SK-N-SH treated with all-trans-retinoic acid at 6 μM for 48 hours (cell line): ENCODE data around the gene DBF4.

Experiments used
- ATAC-seq: fragments of 200-7000 bp; cut with Tn5 transposase; 3 replicates; pipeline ENCODE4 v1.9.1; 2020; ENCODE audit warnings: mild to moderate bottlenecking, moderate library complexity
- ARNTL ChIP-seq: fragments of 450-650 bp; formaldehyde crosslinking; IDR thresholded peaks from 2 replicates; pipeline ENCODE4 v1.5.0; 2020; ENCODE audit warnings: low read depth, mild to moderate bottlenecking, moderate library complexity, borderline replicate concordance
- BACH2 ChIP-seq: fragments of 250-450 bp; sonication (Bioruptor Pico); IDR thresholded peaks from 2 replicates; pipeline ENCODE4 v1.9.0; 2021; ENCODE audit warnings: mild to moderate bottlenecking, borderline replicate concordance
- CSDC2 ChIP-seq: fragments of 250-450 bp; sonication (Bioruptor Pico); IDR thresholded peaks from 2 replicates; pipeline ENCODE4 v1.5.0; 2020; ENCODE audit warnings: mild to moderate bottlenecking, moderate library complexity
- CSRNP3 ChIP-seq: fragments of 250-450 bp; sonication (Bioruptor Pico); IDR thresholded peaks from 2 replicates; pipeline ENCODE4 v1.5.1; 2021; ENCODE audit warnings: mild to moderate bottlenecking, moderate library complexity
- ESRRG ChIP-seq: fragments of 250-450 bp; sonication (Bioruptor Pico); IDR thresholded peaks from 2 replicates; pipeline ENCODE4 v1.6.1; 2021; ENCODE audit warnings: mild to moderate bottlenecking
- GLIS3 ChIP-seq: fragments of 250-450 bp; sonication (Bioruptor Pico); IDR thresholded peaks from 2 replicates; pipeline ENCODE4 v1.5.0; 2020; ENCODE audit warnings: mild to moderate bottlenecking, moderate library complexity
- ISL1 ChIP-seq: fragments of 250-450 bp; sonication (Bioruptor Pico); IDR thresholded peaks from 2 replicates; pipeline ENCODE4 v2.1.2; 2022; ENCODE audit warnings: mild to moderate bottlenecking, moderate library complexity
- OSR1 ChIP-seq: fragments of 250-450 bp; sonication (Bioruptor Pico); IDR thresholded peaks from 2 replicates; pipeline ENCODE4 v1.8.0; 2022; ENCODE audit warnings: moderate library complexity, mild to moderate bottlenecking, inconsistent platforms
- POU6F1 ChIP-seq: fragments of 250-450 bp; sonication (Bioruptor Pico); IDR thresholded peaks from 2 replicates; pipeline ENCODE4 v1.8.0; 2021; ENCODE audit warnings: low read depth, mild to moderate bottlenecking, moderate library complexity, borderline replicate concordance
- PPARA ChIP-seq: fragments of 250-450 bp; sonication (Bioruptor Pico); IDR thresholded peaks from 2 replicates; pipeline ENCODE4 v1.5.0; 2020; ENCODE audit warnings: mild to moderate bottlenecking, borderline replicate concordance
- RARB ChIP-seq: fragments of 250-450 bp; sonication (Bioruptor Pico); IDR thresholded peaks from 2 replicates; pipeline ENCODE4 v1.8.0; 2021; ENCODE audit warnings: mild to moderate bottlenecking, moderate library complexity
- SNAI2 ChIP-seq: fragments of 250-450 bp; sonication (Bioruptor Pico); IDR thresholded peaks from 2 replicates; pipeline ENCODE4 v1.5.0; 2020; ENCODE audit warnings: mild to moderate bottlenecking, moderate library complexity
- TCF4 ChIP-seq: fragments of 250-450 bp; sonication (Bioruptor Pico); IDR thresholded peaks from 2 replicates; pipeline ENCODE4 v1.8.0; 2021; ENCODE audit warnings: mild to moderate bottlenecking, moderate library complexity, borderline replicate concordance
- ZC3H10 ChIP-seq: fragments of 250-450 bp; sonication (Bioruptor Pico); IDR thresholded peaks from 2 replicates; pipeline ENCODE4 v1.5.1; 2021; ENCODE audit warnings: mild to moderate bottlenecking, moderate library complexity
- ZFP3 ChIP-seq: fragments of 250-450 bp; sonication (Bioruptor Pico); IDR thresholded peaks from 2 replicates; pipeline ENCODE4 v1.5.0; 2020; ENCODE audit warnings: mild to moderate bottlenecking, moderate library complexity
- ZFP30 ChIP-seq: fragments of 450-650 bp; formaldehyde crosslinking; IDR thresholded peaks from 2 replicates; pipeline ENCODE4 v1.5.0; 2022; ENCODE audit warnings: mild to moderate bottlenecking, moderate library complexity
- ZNF565 ChIP-seq: fragments of 450-650 bp; formaldehyde crosslinking; conservative IDR thresholded peaks from 2 replicates; pipeline ENCODE4 v1.5.0; 2020; ENCODE audit warnings: low read depth, mild to moderate bottlenecking, moderate library complexity
- ZNF70 ChIP-seq: fragments of 450-650 bp; formaldehyde crosslinking; IDR thresholded peaks from 2 replicates; pipeline ENCODE4 v1.5.0; 2020; ENCODE audit warnings: mild to moderate bottlenecking, moderate library complexity
- ZNF8 ChIP-seq: fragments of 450-650 bp; formaldehyde crosslinking; IDR thresholded peaks from 2 replicates; pipeline ENCODE4 v1.5.0; 2020; ENCODE audit warnings: mild to moderate bottlenecking, moderate library complexity
- TF ChIP-seq, protein P1 (sequence below): fragments of 250-450 bp; sonication (Bioruptor Pico); IDR thresholded peaks from 2 replicates; pipeline ENCODE4 v1.5.0; 2020; ENCODE audit warnings: mild to moderate bottlenecking, moderate library complexity
- TF ChIP-seq, protein P2 (sequence below): fragments of 250-450 bp; sonication (Bioruptor Pico); IDR thresholded peaks from 2 replicates; pipeline ENCODE4 v1.5.1; 2020; ENCODE audit warnings: low read depth, mild to moderate bottlenecking, moderate library complexity
- TF ChIP-seq, protein P3 (sequence below): fragments of 250-450 bp; sonication (Bioruptor Pico); IDR thresholded peaks from 2 replicates; pipeline ENCODE4 v1.8.0; 2020; ENCODE audit warnings: mild to moderate bottlenecking, moderate library complexity, borderline replicate concordance

DBF4 gene

GRCh38 chr7:87874066-87874465 is 2.2 kb upstream of the DBF4 start:
- no peak for ATAC-seq
- TF ChIP-seq ISL1 (no peak), GLIS3 (CRISPR knock-in tag) (no peak), ZNF8 (no peak), ARNTL (no peak), ZC3H10 (CRISPR knock-in tag) (no peak), CSRNP3 (CRISPR knock-in tag) (no peak)

- ATAC-seq, result peak; percentile 51
- no peak for TF ChIP-seq POU6F1
- TF ChIP-seq BACH2, result no peak
- TF ChIP-seq ZC3H10 (CRISPR knock-in tag), result no peak
- TF ChIP-seq, protein P1, sequence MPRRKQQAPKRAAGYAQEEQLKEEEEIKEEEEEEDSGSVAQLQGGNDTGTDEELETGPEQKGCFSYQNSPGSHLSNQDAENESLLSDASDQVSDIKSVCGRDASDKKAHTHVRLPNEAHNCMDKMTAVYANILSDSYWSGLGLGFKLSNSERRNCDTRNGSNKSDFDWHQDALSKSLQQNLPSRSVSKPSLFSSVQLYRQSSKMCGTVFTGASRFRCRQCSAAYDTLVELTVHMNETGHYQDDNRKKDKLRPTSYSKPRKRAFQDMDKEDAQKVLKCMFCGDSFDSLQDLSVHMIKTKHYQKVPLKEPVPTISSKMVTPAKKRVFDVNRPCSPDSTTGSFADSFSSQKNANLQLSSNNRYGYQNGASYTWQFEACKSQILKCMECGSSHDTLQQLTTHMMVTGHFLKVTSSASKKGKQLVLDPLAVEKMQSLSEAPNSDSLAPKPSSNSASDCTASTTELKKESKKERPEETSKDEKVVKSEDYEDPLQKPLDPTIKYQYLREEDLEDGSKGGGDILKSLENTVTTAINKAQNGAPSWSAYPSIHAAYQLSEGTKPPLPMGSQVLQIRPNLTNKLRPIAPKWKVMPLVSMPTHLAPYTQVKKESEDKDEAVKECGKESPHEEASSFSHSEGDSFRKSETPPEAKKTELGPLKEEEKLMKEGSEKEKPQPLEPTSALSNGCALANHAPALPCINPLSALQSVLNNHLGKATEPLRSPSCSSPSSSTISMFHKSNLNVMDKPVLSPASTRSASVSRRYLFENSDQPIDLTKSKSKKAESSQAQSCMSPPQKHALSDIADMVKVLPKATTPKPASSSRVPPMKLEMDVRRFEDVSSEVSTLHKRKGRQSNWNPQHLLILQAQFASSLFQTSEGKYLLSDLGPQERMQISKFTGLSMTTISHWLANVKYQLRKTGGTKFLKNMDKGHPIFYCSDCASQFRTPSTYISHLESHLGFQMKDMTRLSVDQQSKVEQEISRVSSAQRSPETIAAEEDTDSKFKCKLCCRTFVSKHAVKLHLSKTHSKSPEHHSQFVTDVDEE (CRISPR knock-in tag), result no peak
- no peak for TF ChIP-seq TCF4 (CRISPR knock-in tag)
- TF ChIP-seq OSR1 (CRISPR knock-in tag), result no peak
- no peak for TF ChIP-seq ZFP3 (CRISPR knock-in tag)
- no peak for TF ChIP-seq ARNTL
- no peak for TF ChIP-seq PPARA (CRISPR knock-in tag)
- no peak for TF ChIP-seq RARB (CRISPR knock-in tag)
- TF ChIP-seq, protein P2, sequence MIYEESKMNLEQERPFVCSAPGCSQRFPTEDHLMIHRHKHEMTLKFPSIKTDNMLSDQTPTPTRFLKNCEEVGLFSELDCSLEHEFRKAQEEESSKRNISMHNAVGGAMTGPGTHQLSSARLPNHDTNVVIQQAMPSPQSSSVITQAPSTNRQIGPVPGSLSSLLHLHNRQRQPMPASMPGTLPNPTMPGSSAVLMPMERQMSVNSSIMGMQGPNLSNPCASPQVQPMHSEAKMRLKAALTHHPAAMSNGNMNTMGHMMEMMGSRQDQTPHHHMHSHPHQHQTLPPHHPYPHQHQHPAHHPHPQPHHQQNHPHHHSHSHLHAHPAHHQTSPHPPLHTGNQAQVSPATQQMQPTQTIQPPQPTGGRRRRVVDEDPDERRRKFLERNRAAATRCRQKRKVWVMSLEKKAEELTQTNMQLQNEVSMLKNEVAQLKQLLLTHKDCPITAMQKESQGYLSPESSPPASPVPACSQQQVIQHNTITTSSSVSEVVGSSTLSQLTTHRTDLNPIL, result no peak
- no peak for TF ChIP-seq GLIS3 (CRISPR knock-in tag)
- TF ChIP-seq SNAI2 (CRISPR knock-in tag), result no peak
- no peak for TF ChIP-seq ZNF565 (CRISPR knock-in tag)
- TF ChIP-seq CSDC2 (CRISPR knock-in tag), result no peak
- TF ChIP-seq ZNF70 (CRISPR knock-in tag), result no peak
- no peak for TF ChIP-seq ESRRG (CRISPR knock-in tag)
- no peak for TF ChIP-seq ZFP30
- TF ChIP-seq ZNF8, result no peak
- TF ChIP-seq, protein P3, sequence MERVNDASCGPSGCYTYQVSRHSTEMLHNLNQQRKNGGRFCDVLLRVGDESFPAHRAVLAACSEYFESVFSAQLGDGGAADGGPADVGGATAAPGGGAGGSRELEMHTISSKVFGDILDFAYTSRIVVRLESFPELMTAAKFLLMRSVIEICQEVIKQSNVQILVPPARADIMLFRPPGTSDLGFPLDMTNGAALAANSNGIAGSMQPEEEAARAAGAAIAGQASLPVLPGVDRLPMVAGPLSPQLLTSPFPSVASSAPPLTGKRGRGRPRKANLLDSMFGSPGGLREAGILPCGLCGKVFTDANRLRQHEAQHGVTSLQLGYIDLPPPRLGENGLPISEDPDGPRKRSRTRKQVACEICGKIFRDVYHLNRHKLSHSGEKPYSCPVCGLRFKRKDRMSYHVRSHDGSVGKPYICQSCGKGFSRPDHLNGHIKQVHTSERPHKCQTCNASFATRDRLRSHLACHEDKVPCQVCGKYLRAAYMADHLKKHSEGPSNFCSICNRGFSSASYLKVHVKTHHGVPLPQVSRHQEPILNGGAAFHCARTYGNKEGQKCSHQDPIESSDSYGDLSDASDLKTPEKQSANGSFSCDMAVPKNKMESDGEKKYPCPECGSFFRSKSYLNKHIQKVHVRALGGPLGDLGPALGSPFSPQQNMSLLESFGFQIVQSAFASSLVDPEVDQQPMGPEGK (CRISPR knock-in tag), result no peak
Measured at GRCh38 chr7:87875151-87876039, 898 bp upstream of the DBF4 start.

DNA sequence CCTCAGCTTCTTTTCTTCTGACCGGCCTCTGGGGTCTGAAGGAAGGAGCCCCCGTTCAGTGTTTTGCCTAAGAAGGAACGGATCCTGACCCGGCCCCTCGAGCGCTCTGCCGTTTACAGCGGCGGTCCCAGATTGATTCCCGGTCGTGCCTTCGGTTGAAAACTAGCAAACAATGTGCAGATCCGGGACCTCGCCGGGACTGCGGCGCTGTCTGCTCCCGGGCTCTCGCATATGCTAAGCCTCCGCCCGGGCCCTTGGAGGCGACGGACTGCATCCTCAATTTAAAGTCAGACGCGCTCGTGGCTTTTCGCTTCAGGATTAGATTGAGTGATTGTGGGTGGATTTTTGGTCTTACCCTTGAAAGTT is 559 bp downstream of the DBF4 start:
- TF ChIP-seq ZNF565 (CRISPR knock-in tag) (no peak), CSRNP3 (CRISPR knock-in tag) (no peak), ZC3H10 (CRISPR knock-in tag) (no peak), TCF4 (CRISPR knock-in tag) (no peak), SNAI2 (CRISPR knock-in tag) (no peak), ARNTL (no peak)
- TF ChIP-seq, protein P3 (CRISPR knock-in tag), result no peak
- TF ChIP-seq, protein P1 (CRISPR knock-in tag), result no peak
- ATAC-seq, result peak; percentile 66
